ACC112 (cell line): ENCODE data around the gene HNRNPA0.
A peak's percentile ranks its signal among the peaks of the same experiment; 100 is the strongest.
"Not testable (repeated sequence)": the region's sequence is repeated elsewhere in the genome, so short reads cannot be mapped to it uniquely, and the experiment has no call there.

Experiments
- H2AFZ ChIP-seq: fragments of 200-600 bp; sonication (generic); one replicate; pipeline ENCODE4 v1.6.0; 2017; ENCODE audit warnings: antibody characterized with exemption, low read length; ENCODE audit not compliant: unreplicated experiment
- H3K27ac ChIP-seq: fragments of 200-600 bp; sonication (generic); 2 replicates; pipeline ENCODE4 v1.5.1; 2014; ENCODE audit warnings: low read depth, mild to moderate bottlenecking, antibody characterized with exemption, low read length, moderate library complexity
- H3K27me3 ChIP-seq: fragments of 200-600 bp; sonication (generic); 2 replicates; pipeline ENCODE4 v1.6.1; 2014; ENCODE audit warnings: mild to moderate bottlenecking, antibody characterized with exemption, low read length, moderate library complexity, mixed read lengths; ENCODE audit not compliant: insufficient read depth
- H3K36me3 ChIP-seq: fragments of 200-600 bp; sonication (generic); 2 replicates; pipeline ENCODE4 v1.6.1; 2016; ENCODE audit warnings: mild to moderate bottlenecking, antibody characterized with exemption, low read length, moderate library complexity, mixed read lengths; ENCODE audit not compliant: insufficient read depth
- H3K4me1 ChIP-seq: fragments of 200-600 bp; sonication (generic); one replicate; pipeline ENCODE4 v1.6.1; 2016; ENCODE audit warnings: low read length, mixed read lengths; ENCODE audit not compliant: insufficient read depth, unreplicated experiment, control insufficient read depth
- H3K4me3 ChIP-seq: fragments of 200-600 bp; sonication (generic); 2 replicates; pipeline ENCODE4 v1.5.1; 2014; ENCODE audit warnings: mild to moderate bottlenecking, low read depth, low read length
- H3K79me2 ChIP-seq: fragments of 200-600 bp; sonication (generic); one replicate; pipeline ENCODE4 v1.6.0; 2016; ENCODE audit warnings: low read length; ENCODE audit not compliant: control insufficient read depth, unreplicated experiment, insufficient read depth

Gene HNRNPA0

GRCh38 chr5:137754188-137754960 is at the start of gene HNRNPA0:
Gene HNRNPA0, minus strand, starts transcription at chr5:137754363. Its CDS starts 297 bp downstream, at chr5:137754066.
- Histone ChIP-seq H3K27me3 (no peaks in the 10 kb centered on the region), H3K79me2 (peaks cover 42% of the 10 kb centered on the region), H3K27ac (peak within 1 kb of the TSS; percentile 92), H3K4me3 (peak within 1 kb of the TSS; percentile 92), H2AFZ (peak within 1 kb of the TSS; percentile 58), H3K4me1 (peaks cover 9% of the 10 kb centered on the region), H3K36me3 (peaks cover 12% of the 10 kb centered on the region)

DNA sequence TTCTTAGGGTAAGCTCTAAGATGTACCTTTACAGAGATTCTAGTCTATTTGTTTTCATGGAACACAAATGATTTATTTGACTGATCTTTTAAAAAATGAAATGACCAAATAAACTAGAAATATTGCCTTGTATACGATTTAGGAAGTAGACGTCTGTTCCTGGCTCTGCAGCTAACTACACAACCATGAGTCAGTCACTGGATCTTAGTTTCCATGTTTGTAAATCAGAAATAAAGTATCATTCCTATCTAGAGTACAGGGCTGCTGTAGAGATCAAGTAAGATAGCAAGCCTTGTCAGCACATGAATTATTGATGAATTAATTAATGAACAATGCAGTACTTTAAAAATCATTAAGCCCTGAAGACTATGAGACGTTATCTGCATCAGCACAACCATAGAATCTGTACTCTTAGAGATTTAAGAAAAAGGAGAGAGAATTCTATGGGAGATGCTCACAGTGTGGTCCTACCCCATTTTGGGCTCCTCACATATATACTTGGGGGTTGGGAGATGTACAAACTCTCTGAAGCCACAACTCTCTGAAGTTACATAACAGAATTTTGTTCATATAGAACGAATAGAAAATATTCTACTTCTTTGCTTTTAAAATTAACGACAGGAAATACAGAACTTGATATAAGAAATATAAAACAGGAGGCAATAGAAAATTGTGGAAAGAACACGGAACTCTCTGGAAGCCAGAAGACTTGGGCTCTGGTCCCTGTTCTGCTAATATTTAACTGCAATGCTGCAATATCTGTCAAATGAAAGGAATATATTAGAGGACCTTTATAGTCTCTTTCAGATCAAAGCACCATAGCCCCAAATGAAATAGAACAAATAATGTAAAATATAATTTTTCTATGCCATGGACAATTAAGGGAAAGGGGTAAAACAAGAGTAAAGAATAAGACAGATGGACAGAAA is 48.4 kb upstream of the HNRNPA0 start:
- Histone ChIP-seq H3K36me3 (no peaks in the 10 kb centered on the region), H3K4me3 (no peak overlapping the region), H3K27ac (no peak overlapping the region), H2AFZ (no peak overlapping the region), H3K4me1 (no peaks in the 10 kb centered on the region), H3K79me2 (no peaks in the 10 kb centered on the region), H3K27me3 (no peaks in the 10 kb centered on the region)

DNA sequence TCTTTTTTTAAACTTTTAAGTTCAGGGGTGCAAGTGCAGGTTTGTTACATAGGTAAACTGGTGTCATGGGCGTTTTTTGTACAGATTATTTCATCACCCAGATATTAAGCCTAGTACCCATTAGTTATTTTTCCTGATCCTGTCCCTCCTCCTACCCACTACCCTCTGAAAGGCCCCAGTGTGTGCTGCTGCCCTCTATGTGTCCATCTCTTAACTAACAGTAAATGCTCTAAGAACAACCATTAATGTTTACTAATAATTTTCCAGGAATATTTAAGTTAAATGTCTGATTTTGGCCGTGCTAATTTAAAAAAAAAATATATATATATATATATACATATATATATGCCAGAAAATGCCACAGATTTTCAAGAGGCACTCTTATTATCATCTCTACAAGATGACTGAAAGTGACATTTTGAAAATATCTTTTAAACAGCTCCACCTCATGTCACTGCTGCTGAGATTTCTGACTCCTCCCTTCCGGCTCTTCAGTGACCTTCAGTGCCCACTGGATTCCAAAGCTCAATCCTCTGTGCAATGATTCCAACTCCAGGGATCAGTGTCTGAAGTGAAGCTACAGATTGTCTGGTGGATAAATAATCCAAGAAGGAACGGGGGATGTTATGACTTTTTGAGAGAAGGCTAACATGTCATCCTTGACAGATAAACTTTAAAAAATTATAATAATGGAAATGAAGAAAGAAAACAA is 46.7 kb upstream of the HNRNPA0 start:
- no peaks in the 10 kb centered on the region for H3K27me3 ChIP-seq
- H2AFZ ChIP-seq = no peak overlapping the region
- no peak overlapping the region for H3K4me3 ChIP-seq
- H3K36me3 ChIP-seq = no peaks in the 10 kb centered on the region
- no peaks in the 10 kb centered on the region for H3K4me1 ChIP-seq
- H3K79me2 ChIP-seq = no peaks in the 10 kb centered on the region
- no peak overlapping the region for H3K27ac ChIP-seq

GRCh38 chr5:137796279-137796678 is 42.1 kb upstream of the HNRNPA0 start:
- no peak overlapping the region for H3K27ac ChIP-seq

DNA sequence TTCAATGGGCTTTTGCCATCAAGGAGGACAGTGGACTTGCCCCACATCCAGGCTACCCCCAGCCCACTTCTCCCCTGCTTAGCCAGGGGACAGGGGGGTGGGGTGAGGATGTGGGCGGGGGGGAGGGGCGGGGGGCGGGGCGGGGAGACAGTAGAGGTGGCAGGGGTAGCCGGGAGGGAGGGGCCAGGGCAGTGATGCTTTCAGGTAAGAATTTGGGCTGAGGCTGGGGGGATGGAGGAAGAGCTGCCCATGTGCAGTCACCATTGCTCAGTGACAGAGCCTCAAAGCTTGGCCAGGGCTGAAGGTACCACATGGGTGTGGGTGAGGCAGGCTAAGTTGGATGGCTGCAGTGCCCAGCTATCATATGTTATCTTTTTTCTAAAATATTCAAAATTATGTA is 40.7 kb upstream of the HNRNPA0 start:
- no peaks in the 10 kb centered on the region for H3K36me3 ChIP-seq
- H3K27me3 ChIP-seq = no peaks in the 10 kb centered on the region
- no peak overlapping the region for H3K4me3 ChIP-seq

More at GRCh38 chr5:137796279-137796678, 42.1 kb upstream of the HNRNPA0 start:
- H3K4me1 ChIP-seq = no peaks in the 10 kb centered on the region
- H2AFZ ChIP-seq = no peak overlapping the region
- H3K27me3 ChIP-seq = no peaks in the 10 kb centered on the region
- H3K36me3 ChIP-seq = no peaks in the 10 kb centered on the region
- H3K4me3 ChIP-seq = no peak overlapping the region
- H3K79me2 ChIP-seq = no peaks in the 10 kb centered on the region

GRCh38 chr5:137792303-137792702 is 38.1 kb upstream of the HNRNPA0 start:
- Histone ChIP-seq H3K27me3 (no peaks in the 10 kb centered on the region), H3K79me2 (no peaks in the 10 kb centered on the region), H3K4me3 (no peak overlapping the region), H3K4me1 (no peaks in the 10 kb centered on the region), H3K27ac (no peak overlapping the region), H2AFZ (no peak overlapping the region), H3K36me3 (no peaks in the 10 kb centered on the region)

More for the DNA sequence above, 40.7 kb upstream of the HNRNPA0 start:
- Histone ChIP-seq H2AFZ (no peak overlapping the region), H3K27ac (no peak overlapping the region), H3K4me1 (no peaks in the 10 kb centered on the region), H3K79me2 (no peaks in the 10 kb centered on the region)

DNA sequence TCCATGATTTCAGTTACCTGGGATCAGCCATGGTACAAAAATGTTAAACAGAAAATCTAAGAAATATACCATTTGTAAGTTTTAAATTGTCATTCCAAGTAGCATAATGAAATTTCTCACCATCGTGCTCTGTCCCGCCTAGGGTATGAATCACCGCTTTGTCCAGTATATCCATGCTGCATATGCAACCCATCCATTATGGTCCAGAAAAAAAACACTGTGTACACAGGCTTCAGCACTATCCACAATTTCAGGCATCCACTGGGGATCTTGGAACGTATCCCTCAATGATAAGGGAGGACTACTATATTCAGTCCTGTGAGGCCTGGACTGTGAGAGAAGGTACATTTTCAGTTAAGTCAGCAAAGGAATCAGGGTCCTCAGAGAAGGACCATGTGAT is 37.6 kb upstream of the HNRNPA0 start:
- Histone ChIP-seq H3K79me2 (no peaks in the 10 kb centered on the region), H3K4me3 (no peak overlapping the region), H3K27ac (no peak overlapping the region), H3K27me3 (no peaks in the 10 kb centered on the region), H2AFZ (no peak overlapping the region), H3K4me1 (no peaks in the 10 kb centered on the region), H3K36me3 (no peaks in the 10 kb centered on the region)

DNA sequence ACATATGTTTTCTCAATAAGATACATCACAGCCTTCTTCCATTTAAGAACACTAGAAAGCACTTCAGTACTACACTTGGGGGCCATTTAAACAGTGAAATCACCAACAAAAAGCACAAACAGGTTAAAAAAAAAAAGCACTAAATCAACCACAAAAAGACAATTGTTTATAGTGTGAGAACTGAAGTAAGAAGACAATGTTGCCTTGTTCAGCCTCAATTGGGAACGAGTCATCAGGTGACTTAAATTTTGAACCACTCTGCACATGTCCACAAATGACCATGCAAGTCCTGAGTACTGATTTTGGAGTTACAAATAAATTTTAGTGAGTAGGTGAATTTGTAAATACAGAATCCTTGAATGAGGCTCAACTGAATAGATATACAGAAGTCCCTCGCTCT is 37.2 kb upstream of the HNRNPA0 start:
- Histone ChIP-seq H3K4me3 (no peak overlapping the region), H2AFZ (no peak overlapping the region), H3K79me2 (no peaks in the 10 kb centered on the region), H3K27ac (no peak overlapping the region), H3K36me3 (no peaks in the 10 kb centered on the region), H3K27me3 (no peaks in the 10 kb centered on the region), H3K4me1 (no peaks in the 10 kb centered on the region)

GRCh38 chr5:137788560-137788959 is 34.4 kb upstream of the HNRNPA0 start:
- not testable (repeated sequence) for H3K36me3 ChIP-seq, H3K27ac ChIP-seq, H3K4me3 ChIP-seq, H3K79me2 ChIP-seq, H3K4me1 ChIP-seq, H3K27me3 ChIP-seq, H2AFZ ChIP-seq

GRCh38 chr5:137782984-137783536 is 28.9 kb upstream of the HNRNPA0 start:
- H3K36me3 ChIP-seq = no peaks in the 10 kb centered on the region
- H3K79me2 ChIP-seq = no peaks in the 10 kb centered on the region
- no peaks in the 10 kb centered on the region for H3K4me1 ChIP-seq
- no peak overlapping the region for H2AFZ ChIP-seq
- no peak overlapping the region for H3K4me3 ChIP-seq
- 0 out of 2 replicates have a peak, but pooled peaks cover 4% of the 10 kb centered on the region for H3K27me3 ChIP-seq
- no peak overlapping the region for H3K27ac ChIP-seq
